Esophagus muscularis mucosa (tissue), 4 donors: ENCODE measurements around the gene CARMIL3. TPM values are rescaled to one million over a fixed set of nuclear protein-coding genes. Genes with fewer than 3 reads are reported as not detected.
A peak's percentile ranks its signal among the peaks of the same experiment; 100 is the strongest.

Source experiments
- DNase-seq: peaks from one replicate; pipeline ENCODE4 v3.0.0-alpha.2; 2017; ENCODE audit errors: extremely low spot score
- H3K27ac ChIP-seq, 4 donors: fragments of 200-600 bp; sonication (generic); replicated peaks in 1 of 4; 1 replicate in 3 of 4; 2 replicates in 1 of 4; pipeline ENCODE4 v1.5.1; 2016 to 2019; ENCODE audit warnings: mild to moderate bottlenecking in 1 of 4
- H3K27me3 ChIP-seq, 4 donors: fragments of 200-600 bp; sonication (generic); one replicate each; pipeline versions ENCODE4 v1.5.1 to v1.6.0; 2016 to 2019
- H3K36me3 ChIP-seq, 4 donors: fragments of 200-600 bp; sonication (generic); one replicate each; pipeline ENCODE4 v1.5.1; 2016 to 2019
- H3K4me1 ChIP-seq, 4 donors: fragments of 200-600 bp; sonication (generic); one replicate each; pipeline ENCODE4 v1.5.1; 2016 to 2019
- H3K4me3 ChIP-seq, 4 donors: fragments of 200-600 bp; sonication (generic); 1 replicate in 2 of 4; 2 replicates in 2 of 4; pipeline ENCODE4 v1.5.1; 2016 to 2019; ENCODE audit warnings: mild to moderate bottlenecking in 4 of 4, moderate library complexity in 1 of 4
- H3K9me3 ChIP-seq, 4 donors: fragments of 200-600 bp; sonication (generic); 1 replicate in 3 of 4; 2 replicates in 1 of 4; pipeline ENCODE4 v1.5.1; 2016 to 2019
- EP300 ChIP-seq: sonication (generic); formaldehyde crosslinking; IDR thresholded peaks from one replicate; pipeline ENCODE4 v1.6.1; 2017; ENCODE audit warnings: antibody characterized with exemption
- POLR2A ChIP-seq: fragments of 450-650 bp; IDR thresholded peaks from one replicate; pipeline ENCODE4 v1.6.1; 2017; ENCODE audit warnings: antibody characterized with exemption, moderate library complexity, mild to moderate bottlenecking, low read depth
- POLR2AphosphoS5 ChIP-seq, 2 donors: sonication (generic); formaldehyde crosslinking; IDR thresholded peaks; one replicate each; pipeline ENCODE4 v1.6.1; 2017; ENCODE audit warnings: antibody characterized with exemption in 2 of 2
- WGBS: methylation state at CpG from one replicate; pipeline ENCODE4 v1.1.5; 2018; 5-methylcytosine and 5-hydroxymethylcytosine counted together
- intact Hi-C: fragments of 100-400 bp; cut with DNase I; formaldehyde crosslinking; loops from one replicate; pipeline ENCODE4 v1.15.1; 2023
- total RNA-seq, 4 donors: library from RNA; depleted of rRNA; stranded (reverse); fragments of >200 nt; gene quantifications; one replicate each; pipeline versions ENCODE4 v1.1.0 to v1.2.1, GENCODE V29; 2016
- TF ChIP-seq, protein P1 (sequence below), 3 experiments: fragments of 200-600 bp in 2 of 3; fragments of 450-650 bp in 1 of 3; sonication (generic) in 2 of 3; IDR thresholded peaks; one replicate each; pipeline ENCODE4 v1.5.1; 2017 to 2019; ENCODE audit warnings: antibody characterized with exemption in 3 of 3, mild to moderate bottlenecking in 2 of 3, moderate library complexity in 1 of 3

CARMIL3 gene
- total RNA-seq, 4 donors from 2014 or later: 0.17 to 0.29 TPM; not detected in 2

DNA sequence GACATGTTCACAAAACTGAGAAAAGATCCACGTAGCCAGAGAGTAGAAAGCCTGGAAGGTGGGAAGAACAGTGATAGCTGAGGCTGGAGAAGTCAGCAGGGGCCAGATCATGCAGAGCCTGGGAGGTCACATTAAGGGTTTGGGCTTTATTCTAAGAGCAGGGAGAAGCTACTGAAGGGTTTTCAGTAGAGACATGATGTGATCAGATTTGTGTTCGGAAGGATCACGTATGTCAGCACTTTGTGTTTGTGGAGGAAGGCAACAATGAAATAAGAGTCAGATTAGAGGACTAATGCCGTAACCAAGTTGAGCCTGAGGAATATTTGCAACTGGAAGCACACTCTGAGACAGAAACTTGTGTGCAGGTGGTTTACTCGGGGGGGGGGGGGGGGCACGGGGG is 38.1 kb downstream of the CARMIL3 start:
- intact Hi-C loops: loop anchor here (2.0 kb wide), 2 partner anchors 31 to 75 kb away; no protein-coding TSS in a partner anchor
- H3K9me3 ChIP-seq: no peaks in the 10 kb centered on the region
- no peak for DNase-seq
- TF ChIP-seq POLR2A (no peak), EP300 (no peak), POLR2AphosphoS5 (IDR thresholded peaks at IDR 0.05) (no peak)
- TF ChIP-seq, protein P1, sequence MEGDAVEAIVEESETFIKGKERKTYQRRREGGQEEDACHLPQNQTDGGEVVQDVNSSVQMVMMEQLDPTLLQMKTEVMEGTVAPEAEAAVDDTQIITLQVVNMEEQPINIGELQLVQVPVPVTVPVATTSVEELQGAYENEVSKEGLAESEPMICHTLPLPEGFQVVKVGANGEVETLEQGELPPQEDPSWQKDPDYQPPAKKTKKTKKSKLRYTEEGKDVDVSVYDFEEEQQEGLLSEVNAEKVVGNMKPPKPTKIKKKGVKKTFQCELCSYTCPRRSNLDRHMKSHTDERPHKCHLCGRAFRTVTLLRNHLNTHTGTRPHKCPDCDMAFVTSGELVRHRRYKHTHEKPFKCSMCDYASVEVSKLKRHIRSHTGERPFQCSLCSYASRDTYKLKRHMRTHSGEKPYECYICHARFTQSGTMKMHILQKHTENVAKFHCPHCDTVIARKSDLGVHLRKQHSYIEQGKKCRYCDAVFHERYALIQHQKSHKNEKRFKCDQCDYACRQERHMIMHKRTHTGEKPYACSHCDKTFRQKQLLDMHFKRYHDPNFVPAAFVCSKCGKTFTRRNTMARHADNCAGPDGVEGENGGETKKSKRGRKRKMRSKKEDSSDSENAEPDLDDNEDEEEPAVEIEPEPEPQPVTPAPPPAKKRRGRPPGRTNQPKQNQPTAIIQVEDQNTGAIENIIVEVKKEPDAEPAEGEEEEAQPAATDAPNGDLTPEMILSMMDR (IDR thresholded peaks at IDR 0.05): no peak
- H3K27ac ChIP-seq: no peak overlapping the region
- H3K27me3 ChIP-seq: no peaks in the 10 kb centered on the region
- 92% methylated on average over 6 of the region's 6 CpGs for WGBS
- no peak overlapping the region for H3K4me3 ChIP-seq
- H3K4me1 ChIP-seq: peaks cover 11 to 18% (median 16%) of the 10 kb centered on the region in 4 donors
- H3K36me3 ChIP-seq: no peaks in the 10 kb centered on the region

DNA sequence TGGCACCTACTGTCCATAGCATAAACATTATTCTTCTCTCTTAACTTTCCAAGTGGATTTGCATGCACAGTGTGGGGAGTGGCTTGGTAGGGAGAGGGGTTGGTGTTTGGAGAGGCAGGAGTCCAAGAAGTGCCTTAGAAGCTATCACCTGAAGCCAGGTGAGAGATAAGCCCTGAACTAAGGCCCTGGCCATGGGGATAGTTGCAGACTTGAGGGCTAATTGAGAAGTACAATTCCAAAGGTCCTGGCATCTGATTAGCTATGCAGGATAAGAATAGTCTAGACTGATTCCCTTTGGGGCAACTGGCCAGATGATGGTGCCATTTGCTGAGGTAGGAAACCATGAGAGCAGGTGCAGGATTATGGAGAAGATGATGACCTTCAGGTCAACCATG is 40.3 kb downstream of the CARMIL3 start:
- intact Hi-C loops: no loop called here
- H3K27me3 ChIP-seq: no peaks in the 10 kb centered on the region
- DNase-seq: no peak
- no peaks in the 10 kb centered on the region for H3K9me3 ChIP-seq
- H3K36me3 ChIP-seq: no peaks in the 10 kb centered on the region
- peaks cover 20 to 29% (median 25%) of the 10 kb centered on the region in 4 donors for H3K4me1 ChIP-seq
- no peak for TF ChIP-seq EP300
- no peak for TF ChIP-seq POLR2A
- TF ChIP-seq POLR2AphosphoS5 (IDR thresholded peaks at IDR 0.05): no peak
- TF ChIP-seq, protein P1 (IDR thresholded peaks at IDR 0.05): no peak
- no peak overlapping the region for H3K27ac ChIP-seq
- H3K4me3 ChIP-seq: no peak overlapping the region

- peaks cover 20 to 29% (median 25%) of the 10 kb centered on the region in 4 donors for H3K4me1 ChIP-seq
- no peaks in the 10 kb centered on the region for H3K9me3 ChIP-seq
- no peaks in the 10 kb centered on the region for H3K36me3 ChIP-seq
- H3K4me3 ChIP-seq: no peak overlapping the region
- WGBS: 95% methylated on average over 4 of the region's 4 CpGs
- peak overlapping the region; percentile 94 to 96 (median 95) for H3K27ac ChIP-seq
- intact Hi-C loops: no loop called here
- no peaks in the 10 kb centered on the region for H3K27me3 ChIP-seq
- TF ChIP-seq POLR2A (no peak), POLR2AphosphoS5 (IDR thresholded peaks at IDR 0.05) (no peak), EP300 (no peak)
- TF ChIP-seq, protein P1 (IDR thresholded peaks at IDR 0.05): no peak
- no peak for DNase-seq
Measured at GRCh38 chr14:24092505-24093206, 40.8 kb downstream of the CARMIL3 start.

GRCh38 chr14:24093207-24093900 is 41.5 kb downstream of the CARMIL3 start:
- WGBS: 84% methylated on average over 19 of the region's 19 CpGs
- no peak for DNase-seq

More at GRCh38 chr14:24093207-24093900, 41.5 kb downstream of the CARMIL3 start:
- TF ChIP-seq POLR2A (no peak), POLR2AphosphoS5 (IDR thresholded peaks at IDR 0.05) (no peak), EP300 (no peak)
- TF ChIP-seq, protein P1 (IDR thresholded peaks at IDR 0.05): no peak
- Histone ChIP-seq H3K27ac (peak overlapping the region; percentile 94 to 96 (median 95)), H3K4me1 (peaks cover 20 to 29% (median 25%) of the 10 kb centered on the region in 4 donors), H3K36me3 (peaks cover 2 to 5% (median 4%) of the 10 kb centered on the region in 4 donors), H3K27me3 (no peaks in the 10 kb centered on the region), H3K9me3 (no peaks in the 10 kb centered on the region), H3K4me3 (peak overlapping the region; percentile 92 to 98 (median 93))
- intact Hi-C loops: no loop called here
